HG02623 (cell line): ENCODE results near the gene RAPGEF2.

Experiments used
- ATAC-seq: cut with Tn5 transposase; IDR thresholded peaks from one replicate; pipeline ENCODE4 v1.9.1; 2021; ENCODE audit warnings: moderate library complexity; ENCODE audit not compliant: unreplicated experiment

Gene RAPGEF2

DNA sequence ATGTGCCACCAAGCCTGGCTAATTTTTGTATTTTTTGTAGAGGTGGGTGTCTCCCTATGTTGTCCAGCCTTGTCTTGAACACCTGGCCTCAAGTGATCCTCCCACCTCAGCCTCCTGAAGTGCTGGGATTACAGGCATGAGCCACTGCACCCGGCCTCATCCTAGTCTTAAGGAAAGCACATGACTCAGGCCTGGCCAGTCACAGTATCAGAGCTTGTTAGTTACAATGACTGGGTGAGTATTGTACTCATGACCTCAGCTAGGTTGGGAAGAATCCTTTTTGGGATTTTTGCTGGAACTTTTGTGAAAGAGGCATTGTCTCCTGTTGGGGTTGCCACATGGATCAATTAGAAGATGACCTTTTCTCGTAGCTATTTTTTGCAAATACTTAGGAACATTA lies 292.8 kb downstream of the RAPGEF2 start:
- no peak for ATAC-seq

DNA sequence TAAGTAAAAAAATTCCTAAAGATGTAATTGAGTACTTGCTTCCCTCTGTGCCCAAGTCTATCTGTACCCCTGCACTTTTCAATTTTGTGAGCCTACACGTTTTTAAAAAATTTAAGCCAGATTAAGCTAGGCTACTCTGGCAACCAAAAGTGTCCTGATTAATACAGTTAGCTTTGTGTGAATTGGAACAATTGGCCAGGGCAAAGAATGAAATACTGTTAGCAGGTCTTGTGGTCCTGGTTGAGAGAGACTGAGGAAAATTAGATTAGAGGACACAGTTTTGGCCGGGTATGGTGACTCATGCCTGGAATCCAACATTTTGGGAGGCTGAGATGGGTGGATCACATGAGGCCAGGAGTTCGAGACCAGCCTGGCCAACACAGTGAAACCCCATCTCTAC lies 293.3 kb downstream of the RAPGEF2 start:
- ATAC-seq, result no peak

GRCh38 chr4:159398236-159398638 lies 295.4 kb downstream of the RAPGEF2 start:
- ATAC-seq, result no peak

- no peak for ATAC-seq
These were observed 297.8 kb downstream of the RAPGEF2 start for GRCh38 chr4:159400558-159401225.

DNA sequence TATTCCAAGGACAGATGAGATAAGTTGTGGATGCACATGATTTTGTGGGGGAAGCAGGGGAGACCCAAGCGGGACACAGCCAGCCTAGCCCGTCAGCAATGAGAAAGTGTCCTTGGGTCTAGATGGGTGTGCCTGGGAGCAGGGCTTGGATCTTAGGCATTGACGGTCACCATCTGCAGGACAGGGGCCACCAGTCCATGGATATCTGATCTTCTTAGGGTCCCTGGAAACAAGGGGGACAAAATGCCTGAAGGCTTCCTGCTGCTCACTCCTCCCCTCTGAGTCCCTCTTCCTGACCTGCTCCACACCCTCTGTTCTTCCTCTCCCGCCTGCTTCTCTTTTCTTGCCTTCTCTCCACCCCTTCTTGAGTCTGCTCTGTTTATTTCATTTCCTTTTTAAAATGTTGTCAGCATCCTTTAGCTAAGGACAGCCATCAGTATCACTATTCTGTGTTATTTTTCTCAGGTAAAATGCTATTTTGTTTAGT lies 298.4 kb downstream of the RAPGEF2 start:
- no peak for ATAC-seq

DNA sequence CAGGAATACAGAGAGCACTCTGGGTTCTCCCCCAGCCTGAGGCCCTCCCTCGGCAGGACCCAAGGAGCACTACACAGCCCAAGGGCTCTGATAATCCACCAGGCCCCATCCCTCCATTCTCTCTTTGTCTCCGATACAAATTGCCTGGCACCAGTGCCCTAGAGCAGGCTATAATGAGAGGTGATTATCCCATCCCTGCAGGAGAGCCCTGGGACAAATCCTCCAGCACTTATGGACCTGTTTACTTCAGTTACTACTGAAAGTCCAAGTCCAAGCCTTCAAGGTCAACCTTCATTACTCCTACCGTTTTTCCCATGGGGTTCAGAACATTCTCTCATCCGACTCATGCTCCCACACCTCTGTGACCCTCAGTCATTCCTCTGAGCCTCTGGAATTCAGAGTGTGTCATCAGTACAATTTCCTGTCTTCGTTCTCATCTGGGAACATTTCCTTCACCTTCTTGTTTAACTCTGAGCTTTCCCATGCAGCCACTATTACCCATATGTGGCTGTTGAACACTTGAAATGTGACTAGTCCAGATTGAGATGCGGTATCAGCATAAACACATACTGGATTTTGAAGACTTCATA lies 299.0 kb downstream of the RAPGEF2 start:
- ATAC-seq, result no peak
